Omental fat pad (tissue), 4 donors: ENCODE results near the gene C18orf63. TPM values are rescaled to one million over a fixed set of nuclear protein-coding genes. Genes with fewer than 3 reads are reported as not detected.

Experiments used
- ATAC-seq: fragments of 150-250 bp; one replicate; pipeline ENCODE4 v1.9.1; 2016; ENCODE audit warnings: mild to moderate bottlenecking, moderate library complexity; ENCODE audit not compliant: low FRiP score
- DNase-seq: peaks from one replicate; pipeline ENCODE4 v3.0.0-alpha.2; 2019; ENCODE audit warnings: low spot score
- CTCF ChIP-seq, 3 donors: fragments of 450-650 bp; IDR thresholded peaks; one replicate each; pipeline ENCODE4 v1.5.1; 2016 to 2017; ENCODE audit warnings: antibody characterized with exemption in 3 of 3, mild to moderate bottlenecking in 3 of 3, moderate library complexity in 2 of 3
- total RNA-seq, 4 donors: library from RNA; depleted of rRNA; stranded (reverse); fragments of >200 nt; gene quantifications; one replicate each; pipeline ENCODE4 v1.1.0, GENCODE V29; 2016

C18orf63 gene
- total RNA-seq, 4 donors from 2014 or later: not detected

- ATAC-seq: no peak
- DNase-seq: no peak
- TF ChIP-seq CTCF (IDR thresholded peaks at IDR 0.05): no peak
Observed at GRCh38 chr18:74336656-74337055, 21.0 kb downstream of the C18orf63 start.

GRCh38 chr18:74337155-74337911 is 21.7 kb downstream of the C18orf63 start:
- no peak for DNase-seq
- no peak for ATAC-seq
- TF ChIP-seq CTCF (IDR thresholded peaks at IDR 0.05): no peak

- ATAC-seq (no peak), DNase-seq (no peak)
- no peak for TF ChIP-seq CTCF (IDR thresholded peaks at IDR 0.05)
Observed at GRCh38 chr18:74337912-74338309, 22.3 kb downstream of the C18orf63 start.

- no peak for ATAC-seq
- no peak for TF ChIP-seq CTCF (IDR thresholded peaks at IDR 0.05)
- no peak for DNase-seq
Observed at GRCh38 chr18:74342416-74343043, 26.9 kb downstream of the C18orf63 start.

GRCh38 chr18:74346206-74346605 is 30.6 kb downstream of the C18orf63 start:
- DNase-seq (no peak), ATAC-seq (no peak)
- no peak for TF ChIP-seq CTCF (IDR thresholded peaks at IDR 0.05)

GRCh38 chr18:74348581-74348980 is 32.9 kb downstream of the C18orf63 start:
- no peak for ATAC-seq
- TF ChIP-seq CTCF (IDR thresholded peaks at IDR 0.05): no peak
- no peak for DNase-seq

GRCh38 chr18:74351354-74351753 is 35.7 kb downstream of the C18orf63 start:
- no peak for ATAC-seq
- no peak for TF ChIP-seq CTCF (IDR thresholded peaks at IDR 0.05)
- no peak for DNase-seq
